Putamen (tissue), 1 donor: Measurements from ENCODE around the gene SLC19A1.
"Not testable (repeated sequence)": the region's sequence is repeated elsewhere in the genome, so short reads cannot be mapped to it uniquely, and the experiment has no call there.

ENCODE experiments used
- DNase-seq: peaks from one replicate; pipeline ENCODE4 v3.0.0-alpha.2; 2016; ENCODE audit warnings: low spot score

The SLC19A1 gene

DNA sequence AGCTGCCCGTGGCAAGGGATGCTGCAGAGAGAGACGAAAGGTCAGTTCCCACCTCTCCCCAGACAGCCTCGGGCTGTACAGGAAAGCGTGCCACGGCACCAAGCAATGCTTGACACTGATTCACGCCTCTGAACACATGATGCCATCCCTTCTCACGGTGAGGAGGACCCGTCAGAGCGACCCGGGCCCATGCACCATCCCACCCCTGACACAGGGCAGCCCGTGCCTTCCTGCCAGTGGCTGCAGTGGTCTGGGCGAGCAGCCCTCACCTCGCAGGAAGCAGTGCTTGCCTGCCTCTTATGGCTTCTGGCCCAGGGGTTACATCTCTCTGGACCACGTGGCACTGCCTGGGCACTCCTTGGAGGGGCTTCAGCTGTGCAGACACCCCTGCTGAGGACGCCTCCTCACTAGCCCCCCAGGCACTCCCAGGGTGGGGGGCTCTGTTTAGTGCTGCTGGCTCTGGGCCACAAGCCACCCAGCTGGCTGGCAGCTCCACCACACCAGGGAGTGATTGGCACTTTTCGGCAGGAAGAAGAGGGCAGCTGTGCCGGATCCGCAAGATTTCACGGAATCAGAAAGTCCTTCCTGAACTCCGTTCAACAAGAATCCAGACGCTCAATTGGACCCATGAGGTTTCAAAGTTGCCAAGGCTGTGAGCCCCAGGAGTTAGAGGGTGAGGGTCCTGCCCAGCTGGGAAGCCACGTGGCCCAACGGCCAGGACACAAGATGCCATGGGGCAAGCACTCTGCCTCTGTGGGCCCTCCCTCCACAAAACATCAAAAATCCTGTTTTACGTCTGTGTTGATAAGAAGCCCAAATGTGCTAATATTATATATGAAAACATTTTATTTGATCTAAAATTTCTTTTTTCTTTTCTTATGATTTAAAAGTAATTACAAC, 34.8 kb upstream of the SLC19A1 start:
- no peak for DNase-seq

DNA sequence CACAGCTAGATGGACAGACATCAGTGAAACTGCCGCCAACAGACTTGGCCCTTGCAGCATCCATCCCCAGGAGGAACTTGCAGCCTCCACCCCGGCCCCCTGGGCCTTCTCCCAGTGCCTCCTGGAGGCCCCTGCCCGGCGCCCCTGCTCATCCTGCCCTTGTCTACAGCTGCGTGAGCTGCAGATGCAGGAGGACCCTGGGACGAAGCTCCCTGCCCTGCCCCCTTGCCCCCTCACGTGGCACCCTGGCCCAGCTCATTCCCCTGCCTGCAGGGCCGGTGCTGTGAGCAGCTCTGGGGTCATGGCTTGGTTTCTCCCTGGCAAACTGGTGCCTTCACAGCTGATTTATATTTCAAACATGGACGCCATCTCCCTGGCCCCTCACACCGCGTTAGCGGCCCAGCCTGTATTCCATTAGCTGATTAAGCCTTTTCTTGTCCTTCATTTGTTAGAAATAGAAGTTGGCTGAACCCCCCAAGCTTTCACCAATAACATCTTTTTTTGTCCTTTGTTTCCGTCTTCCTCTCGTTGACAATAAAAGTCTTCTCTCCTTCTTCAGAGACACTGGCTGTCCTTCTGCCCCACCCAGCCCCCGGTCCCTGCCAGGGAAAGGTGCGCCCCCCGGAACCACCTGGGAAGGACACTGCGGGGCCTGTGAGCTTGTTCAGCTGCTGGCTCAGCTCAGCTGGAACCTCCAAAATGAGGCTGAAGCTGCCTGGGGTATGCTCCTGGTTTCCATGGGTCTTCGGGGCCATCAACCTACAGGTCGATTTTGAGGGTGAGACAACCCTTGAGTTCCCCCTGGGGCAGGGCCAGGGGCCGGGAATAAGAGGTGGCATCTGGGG, 34.0 kb upstream of the SLC19A1 start:
- DNase-seq = no peak

- no peak for DNase-seq
These were observed 33.2 kb upstream of the SLC19A1 start for GRCh38 chr21:45575304-45575992.

- DNase-seq = no peak
These were observed 32.5 kb upstream of the SLC19A1 start for GRCh38 chr21:45574691-45575090.

DNA sequence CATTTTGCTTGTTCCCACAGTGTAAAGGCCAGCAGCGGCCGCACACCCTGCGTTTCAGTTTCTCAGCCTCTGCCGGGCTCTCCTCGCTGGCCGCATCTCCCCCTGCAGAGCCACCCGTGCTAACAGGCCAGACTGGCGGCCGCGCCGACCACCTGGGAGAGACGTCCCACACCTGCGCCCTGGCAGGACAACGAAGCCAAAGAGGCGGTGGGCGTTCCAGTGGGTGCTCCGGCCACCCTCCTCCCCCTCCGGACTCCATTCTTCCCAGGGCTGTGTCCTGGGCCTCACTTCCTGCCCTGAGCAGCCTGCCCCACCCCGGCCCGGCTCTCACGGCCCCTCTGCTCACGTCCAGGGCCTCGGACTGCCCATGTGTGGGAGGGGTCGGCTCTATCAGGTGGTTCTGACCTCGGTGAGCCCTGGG, 31.9 kb upstream of the SLC19A1 start:
- no peak for DNase-seq

- peak; percentile 29 for DNase-seq
These were observed 31.3 kb upstream of the SLC19A1 start for GRCh38 chr21:45573452-45574035.

DNA sequence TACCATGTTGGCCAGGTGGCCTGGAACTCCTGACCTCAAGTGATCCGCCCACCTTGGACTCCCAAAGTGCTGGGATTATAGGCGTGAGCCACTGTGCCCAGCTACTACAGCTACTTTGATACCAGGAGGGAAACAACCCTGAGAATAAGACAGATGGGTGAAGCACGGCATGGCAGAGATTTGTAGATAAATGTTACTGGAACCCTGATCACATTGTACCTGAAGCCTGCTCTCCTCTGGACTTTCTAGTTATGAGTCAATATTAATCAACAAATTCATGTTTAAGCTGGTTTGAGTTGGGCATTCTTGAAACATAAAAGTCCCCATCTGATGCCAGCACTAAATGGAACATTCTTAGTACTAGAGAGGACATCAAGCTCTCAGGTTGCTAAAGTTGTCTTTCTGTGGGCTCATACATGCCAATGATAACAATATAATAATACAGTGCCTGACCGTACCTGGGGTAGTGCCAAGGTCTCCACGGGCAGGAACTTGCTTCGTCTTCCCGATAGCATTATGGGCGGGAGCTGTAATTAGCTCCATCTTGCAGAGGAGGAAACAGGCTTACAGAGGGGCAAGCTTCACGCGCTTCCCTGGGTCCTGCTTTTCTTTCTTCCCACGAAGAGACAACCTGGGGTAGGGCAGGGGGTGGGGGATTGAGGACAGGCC, 30.7 kb upstream of the SLC19A1 start:
- no peak for DNase-seq

DNA sequence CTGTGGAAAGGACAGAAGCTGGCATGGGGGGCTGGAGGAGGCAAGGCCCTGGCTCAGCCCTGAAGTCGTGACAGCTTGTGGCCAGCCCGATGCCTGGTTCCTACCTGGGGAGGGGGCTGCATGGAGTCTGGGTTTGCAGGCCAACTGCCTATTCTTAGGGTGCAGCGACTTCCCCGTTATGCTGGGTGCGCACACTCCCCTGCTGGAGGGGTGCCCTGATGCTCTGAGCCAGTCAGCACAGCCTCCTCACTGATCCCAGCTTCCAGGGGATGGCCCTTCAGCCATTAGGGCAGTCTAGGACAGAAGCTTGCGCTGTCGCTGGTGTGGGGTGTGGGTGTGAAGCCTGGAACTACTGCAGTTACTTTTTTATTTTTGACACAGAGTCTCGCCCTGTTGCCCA, 30.0 kb upstream of the SLC19A1 start:
- no peak for DNase-seq

- no peak for DNase-seq
These were observed 29.4 kb upstream of the SLC19A1 start for GRCh38 chr21:45571641-45572040.

GRCh38 chr21:45570826-45571601, 28.8 kb upstream of the SLC19A1 start:
- DNase-seq = no peak

DNA sequence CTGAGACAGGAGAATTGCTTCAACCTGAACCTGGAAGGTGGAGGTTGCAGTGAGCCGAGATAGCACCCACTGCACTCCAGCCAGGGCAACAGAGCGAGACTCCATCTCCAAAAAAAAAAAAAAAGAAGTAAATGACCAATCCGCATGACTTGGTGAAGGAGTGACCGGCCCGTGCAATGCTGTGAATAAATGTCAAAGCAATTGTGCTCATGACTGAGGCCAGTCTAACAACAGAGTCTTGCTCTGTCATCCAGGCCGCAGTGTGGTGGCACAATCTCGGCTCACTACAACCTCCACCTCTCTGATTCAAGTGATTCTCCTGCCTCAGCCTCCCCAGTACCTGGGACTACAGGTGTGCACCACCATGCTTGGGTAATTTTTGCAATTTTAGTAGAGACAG, 27.8 kb upstream of the SLC19A1 start:
- no peak for DNase-seq

- DNase-seq = no peak
These were observed 26.1 kb upstream of the SLC19A1 start for GRCh38 chr21:45568383-45568782.

DNA sequence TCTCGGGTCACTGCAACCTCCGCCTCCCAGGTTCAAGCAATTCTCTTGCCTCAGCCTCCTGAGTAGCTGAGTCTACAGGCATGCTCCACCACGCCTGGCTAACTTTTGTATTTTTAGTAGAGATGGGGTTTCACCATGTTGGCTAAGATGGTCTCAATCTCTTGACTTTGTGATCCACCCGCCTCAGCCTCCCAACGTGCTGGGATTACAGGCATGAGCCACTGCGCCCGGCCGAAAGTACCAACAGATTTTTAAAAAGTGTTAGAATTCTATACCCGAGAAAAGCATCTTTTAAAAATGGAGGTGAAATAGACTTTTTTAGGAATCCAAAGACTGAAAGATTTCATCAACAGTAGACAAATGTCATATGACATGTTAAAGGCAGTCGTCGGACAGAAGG, 21.9 kb upstream of the SLC19A1 start:
- DNase-seq = not testable (repeated sequence)

DNA sequence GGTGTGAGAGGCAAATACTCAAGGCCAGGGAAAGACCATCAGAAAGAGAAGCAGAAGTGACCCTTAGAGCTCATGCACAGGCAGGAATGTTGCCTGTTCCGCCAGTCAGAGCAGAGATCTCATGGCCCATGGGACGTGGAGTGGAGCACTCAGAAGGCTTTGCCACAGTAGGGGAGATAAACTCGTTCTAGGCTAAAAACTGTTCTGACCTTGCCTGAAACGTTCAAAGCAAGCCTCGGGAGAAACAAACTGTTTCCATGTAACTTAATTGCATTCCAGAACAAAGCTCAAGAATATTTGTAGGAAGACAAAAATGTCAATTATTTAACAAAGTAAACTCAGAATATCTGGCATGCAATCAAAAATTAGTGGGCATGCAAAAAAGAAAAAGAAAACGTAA, 20.7 kb upstream of the SLC19A1 start:
- no peak for DNase-seq

DNA sequence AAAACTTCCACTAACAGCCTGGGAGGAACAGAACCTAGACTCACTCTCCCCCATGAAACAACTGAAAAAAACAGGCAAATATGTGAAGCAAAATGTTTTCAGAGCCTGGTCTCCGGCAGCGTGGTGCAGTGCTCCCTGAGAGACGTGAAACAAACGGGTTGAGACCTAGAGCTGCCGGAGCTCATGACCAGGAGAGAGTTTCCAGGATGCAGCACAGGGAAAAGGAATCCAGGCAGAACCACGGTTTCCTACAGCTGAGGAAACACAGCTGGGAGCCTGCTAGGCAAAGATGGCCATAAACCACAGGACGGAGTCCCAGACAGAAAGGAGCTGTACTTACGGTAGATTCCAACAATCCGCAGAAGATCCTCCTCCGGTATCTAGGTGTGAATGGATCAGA, 20.2 kb upstream of the SLC19A1 start:
- no peak for DNase-seq

GRCh38 chr21:45561241-45561640, 19.0 kb upstream of the SLC19A1 start:
- not testable (repeated sequence) for DNase-seq

GRCh38 chr21:45560106-45561021, 18.1 kb upstream of the SLC19A1 start:
- DNase-seq = no peak

DNA sequence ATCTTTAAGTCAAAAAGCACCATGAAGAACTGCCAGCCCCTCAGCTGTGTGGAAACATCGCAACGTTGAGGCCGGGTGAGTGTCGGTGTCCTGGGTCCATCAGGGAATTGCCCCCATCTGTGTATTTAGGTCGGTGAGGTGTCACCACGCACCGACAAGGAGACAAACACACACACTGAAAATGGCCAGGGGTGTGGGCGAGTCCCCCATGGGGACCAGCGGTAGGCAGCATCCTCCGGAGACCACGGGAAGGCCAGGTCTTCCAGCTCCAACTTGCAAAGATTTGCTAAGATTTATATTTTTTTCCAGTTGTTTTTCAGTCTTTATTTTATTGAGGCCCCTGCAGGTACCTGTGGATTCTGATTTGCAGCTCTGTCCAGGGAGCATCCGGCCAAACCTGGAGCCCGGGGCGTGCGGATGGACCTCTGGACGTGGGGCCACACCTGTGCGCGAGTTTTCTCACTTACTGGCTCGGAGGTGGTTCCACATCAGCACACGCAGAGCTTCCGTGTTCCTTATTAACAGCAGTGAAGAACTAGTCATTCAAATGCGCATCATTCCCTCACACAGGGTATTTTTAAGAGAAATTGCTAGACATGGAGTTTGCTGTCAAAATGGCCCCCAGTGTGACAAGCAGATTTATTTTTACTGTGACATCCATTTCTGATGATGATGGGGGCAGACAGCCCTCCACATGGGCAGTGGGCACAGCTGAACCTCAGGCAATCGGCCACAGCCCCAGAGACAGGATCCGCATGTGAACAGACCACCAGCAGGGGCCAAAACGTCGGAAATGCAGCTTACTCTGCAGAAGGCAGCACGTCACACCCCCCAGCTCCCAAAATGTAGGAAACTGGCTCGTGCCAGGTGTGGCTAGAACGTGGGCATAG, 17.2 kb upstream of the SLC19A1 start:
- no peak for DNase-seq
